T-helper 9 cell (primary cell): ENCODE measurements around the gene RASGRP3.
"Not testable (repeated sequence)": the region's sequence is repeated elsewhere in the genome, so short reads cannot be mapped to it uniquely, and the experiment has no call there.

Experiments used
- DNase-seq: peaks from one replicate; pipeline ENCODE4 v3.0.0-alpha.2; 2020

RASGRP3 gene

GRCh38 chr2:33458248-33458819 is 18.1 kb upstream of the RASGRP3 start:
- no peak for DNase-seq

- DNase-seq = no peak
Measured at GRCh38 chr2:33459745-33460144, 16.7 kb upstream of the RASGRP3 start.

- not testable (repeated sequence) for DNase-seq
Measured at GRCh38 chr2:33462512-33462911, 13.9 kb upstream of the RASGRP3 start.

- no peak for DNase-seq
Measured at GRCh38 chr2:33467413-33467812, 9.0 kb upstream of the RASGRP3 start.

GRCh38 chr2:33469238-33469637 is 7.2 kb upstream of the RASGRP3 start:
- no peak for DNase-seq

- peak; percentile 64 for DNase-seq
Measured at GRCh38 chr2:33475224-33476130, 972 bp upstream of the RASGRP3 start.

GRCh38 chr2:33476793-33477190 is 343 bp downstream of the RASGRP3 start:
- DNase-seq = no peak

GRCh38 chr2:33477473-33478468 is 1.3 kb downstream of the RASGRP3 start:
- DNase-seq = no peak

GRCh38 chr2:33478968-33479731 is 2.7 kb downstream of the RASGRP3 start:
- DNase-seq = no peak

GRCh38 chr2:33482518-33482917 is 6.1 kb downstream of the RASGRP3 start:
- DNase-seq = no peak

- DNase-seq = no peak
Measured at GRCh38 chr2:33484042-33484621, 7.7 kb downstream of the RASGRP3 start.

- no peak for DNase-seq
Measured at GRCh38 chr2:33485051-33485450, 8.6 kb downstream of the RASGRP3 start.

- DNase-seq = no peak
Measured at GRCh38 chr2:33486544-33486943, 10.1 kb downstream of the RASGRP3 start.

- DNase-seq = no peak
Measured at GRCh38 chr2:33488178-33488690, 11.8 kb downstream of the RASGRP3 start.

GRCh38 chr2:33488715-33489540 is 12.5 kb downstream of the RASGRP3 start:
- DNase-seq = no peak

- no peak for DNase-seq
Measured at GRCh38 chr2:33489835-33490431, 13.5 kb downstream of the RASGRP3 start.

GRCh38 chr2:33491441-33492084 is 15.1 kb downstream of the RASGRP3 start:
- no peak for DNase-seq

GRCh38 chr2:33492399-33493134 is 16.1 kb downstream of the RASGRP3 start:
- no peak for DNase-seq
